CD14-positive monocyte (primary cell): ENCODE results near the gene SEC22A. TPM values are rescaled to one million over a fixed set of nuclear protein-coding genes. Genes with fewer than 3 reads are reported as not detected.

Experiments used
- DNase-seq, 3 donors: peaks; one replicate each; pipeline ENCODE4 v3.0.0-alpha.2; 2011 to 2022
- H2AFZ ChIP-seq: 2 replicates; pipeline ENCODE4 v1.6.0; 2012; ENCODE audit warnings: mild to moderate bottlenecking, low read depth, low read length, inconsistent platforms; ENCODE audit not compliant: insufficient read depth, poor library complexity, severe bottlenecking
- H3K27ac ChIP-seq, 2 donors: 1 replicate in 1 of 2; 2 replicates in 1 of 2; pipeline ENCODE4 v1.5.1; 2012 to 2013; ENCODE audit warnings: low read length in 2 of 2, control low read depth in 1 of 2, inconsistent platforms in 1 of 2, low read depth in 1 of 2, mild to moderate bottlenecking in 1 of 2
- H3K27me3 ChIP-seq, 2 donors: one replicate each; pipeline versions ENCODE4 v1.6.0 to v1.6.1; 2011 to 2013; ENCODE audit warnings: low read length in 2 of 2; ENCODE audit not compliant: control insufficient read depth in 2 of 2, insufficient read depth in 2 of 2
- H3K36me3 ChIP-seq, 2 donors: replicated peaks in 1 of 2; 1 replicate in 1 of 2; 2 replicates in 1 of 2; pipeline versions ENCODE4 v1.5.1 to v1.6.1; 2012 to 2013; ENCODE audit warnings: low read length in 2 of 2, control low read depth in 1 of 2, inconsistent platforms in 1 of 2, mild to moderate bottlenecking in 1 of 2; ENCODE audit not compliant: insufficient read depth in 2 of 2, control insufficient read depth in 1 of 2
- H3K4me1 ChIP-seq, 2 donors: 1 replicate in 1 of 2; 2 replicates in 1 of 2; pipeline versions ENCODE4 v1.5.1 to v1.6.1; 2012 to 2013; ENCODE audit warnings: low read length in 2 of 2, control low read depth in 1 of 2, inconsistent platforms in 1 of 2, mild to moderate bottlenecking in 1 of 2, moderate library complexity in 1 of 2; ENCODE audit not compliant: insufficient read depth in 2 of 2, control insufficient read depth in 1 of 2
- H3K4me2 ChIP-seq: replicated peaks from 2 replicates; pipeline ENCODE3; 2012; ENCODE audit warnings: low read length, moderate library complexity, mild to moderate bottlenecking; ENCODE audit not compliant: poor library complexity, severe bottlenecking; ENCODE audit errors: extremely low read depth
- H3K4me3 ChIP-seq, 3 experiments: fragments of 200-600 bp in 1 of 3; sonication (generic) in 1 of 3; replicated peaks in 1 of 3; 1 replicate in 2 of 3; 2 replicates in 1 of 3; pipeline ENCODE4 v1.5.1; 2011 to 2013; ENCODE audit warnings: low read length in 3 of 3, mild to moderate bottlenecking in 3 of 3, control low read depth in 2 of 3, low read depth in 2 of 3, inconsistent platforms in 1 of 3, moderate library complexity in 1 of 3
- H3K79me2 ChIP-seq: 2 replicates; pipeline ENCODE4 v1.6.0; 2012; ENCODE audit warnings: mild to moderate bottlenecking, control low read depth, inconsistent platforms, low read length, moderate library complexity; ENCODE audit not compliant: insufficient read depth
- H3K9ac ChIP-seq: 2 replicates; pipeline ENCODE4 v1.6.0; 2017; ENCODE audit warnings: low read length, mild to moderate bottlenecking; ENCODE audit not compliant: insufficient read depth, poor library complexity, severe bottlenecking
- H3K9me3 ChIP-seq, 2 donors: replicated peaks in 1 of 2; 1 replicate in 1 of 2; 2 replicates in 1 of 2; pipeline versions ENCODE4 v1.5.1 to v1.6.1; 2012 to 2013; ENCODE audit warnings: low read length in 2 of 2, control low read depth in 1 of 2; ENCODE audit not compliant: control insufficient read depth in 1 of 2, insufficient read depth in 1 of 2
- H4K20me1 ChIP-seq: 2 replicates; pipeline ENCODE4 v1.6.0; 2012; ENCODE audit warnings: mild to moderate bottlenecking, low read length, control low read depth, moderate library complexity; ENCODE audit not compliant: insufficient read depth
- H3K27ac Mint-ChIP-seq, 7 donors: one replicate each; pipeline ENCODE4 v1.8.0; 2020; ENCODE audit warnings: mild to moderate bottlenecking in 7 of 7, mixed read lengths in 7 of 7, moderate library complexity in 6 of 7, inconsistent platforms in 2 of 7
- H3K27me3 Mint-ChIP-seq, 3 donors: one replicate each; pipeline ENCODE4 v1.8.0; 2021 to 2022; ENCODE audit warnings: low read depth in 3 of 3, mild to moderate bottlenecking in 3 of 3, mixed read lengths in 3 of 3, moderate library complexity in 3 of 3, inconsistent platforms in 1 of 3
- H3K36me3 Mint-ChIP-seq, 2 donors: one replicate each; pipeline ENCODE4 v1.8.0; 2020; ENCODE audit warnings: mixed read lengths in 2 of 2, inconsistent platforms in 1 of 2, mild to moderate bottlenecking in 1 of 2
- H3K4me1 Mint-ChIP-seq: one replicate; pipeline ENCODE4 v1.8.0; 2020; ENCODE audit warnings: mild to moderate bottlenecking, mixed read lengths
- H3K4me3 Mint-ChIP-seq, 2 donors: one replicate each; pipeline ENCODE4 v1.8.0; 2020; ENCODE audit warnings: mild to moderate bottlenecking in 2 of 2, mixed read lengths in 2 of 2, moderate library complexity in 1 of 2
- H3K9me3 Mint-ChIP-seq, 7 donors: one replicate each; pipeline ENCODE4 v1.8.0; 2020 to 2022; ENCODE audit warnings: mixed read lengths in 7 of 7, mild to moderate bottlenecking in 6 of 7, moderate library complexity in 6 of 7, inconsistent platforms in 2 of 7
- WGBS: methylation state at CpG from one replicate; pipeline ENCODE4 v1.1.5; 2013; ENCODE audit warnings: missing lambda C conversion rate; ENCODE audit not compliant: insufficient coverage; 5-methylcytosine and 5-hydroxymethylcytosine counted together
- intact Hi-C, 2 donors: fragments of 100-400 bp; cut with micrococcal nuclease; formaldehyde crosslinking; loops; one replicate each; pipeline versions ENCODE4 v1.15.0 to v1.15.1; 2023
- polyA plus RNA-seq, 3 donors: library from polyadenylated mRNA; depleted of rRNA in 1 of 3; unstranded in 2 of 3; stranded (reverse) in 1 of 3; fragments of 300-500 nt in 2 of 3; fragments of >200 nt in 1 of 3; fragmentation: Illumina TruSeq in 2 of 3; gene quantifications; 1 replicate in 2 of 3; 2 replicates in 1 of 3; pipeline ENCODE4 v1.2.3, GENCODE V29; 2012 to 2021
- TF ChIP-seq, protein P1 (sequence below): fragments of 200-600 bp; IDR thresholded peaks from one replicate; pipeline ENCODE4 v1.8.0; 2022; ENCODE audit warnings: antibody characterized with exemption, mild to moderate bottlenecking

SEC22A gene
- polyA plus RNA-seq, 3 donors: 6.4 to 11.0 (median 8.8) TPM

- DNase-seq: no peak
- Mint-ChIP-seq H3K4me1 (no peaks in the 10 kb centered on the region), H3K27me3 (peaks cover 11 to 20% (median 18%) of the 10 kb centered on the region in 3 donors), H3K4me3 (no peak overlapping the region), H3K9me3 (no peaks in the 10 kb centered on the region), H3K36me3 (no peaks in the 10 kb centered on the region), H3K27ac (no peak overlapping the region)
- H3K4me2 ChIP-seq: no peak overlapping the region
- H3K4me3 ChIP-seq: no peak overlapping the region
- H3K4me1 ChIP-seq: no peaks in the 10 kb centered on the region
- no peaks in the 10 kb centered on the region for H4K20me1 ChIP-seq
- H3K9me3 ChIP-seq: no peaks in the 10 kb centered on the region
- no peak overlapping the region for H3K9ac ChIP-seq
- TF ChIP-seq, protein P1, sequence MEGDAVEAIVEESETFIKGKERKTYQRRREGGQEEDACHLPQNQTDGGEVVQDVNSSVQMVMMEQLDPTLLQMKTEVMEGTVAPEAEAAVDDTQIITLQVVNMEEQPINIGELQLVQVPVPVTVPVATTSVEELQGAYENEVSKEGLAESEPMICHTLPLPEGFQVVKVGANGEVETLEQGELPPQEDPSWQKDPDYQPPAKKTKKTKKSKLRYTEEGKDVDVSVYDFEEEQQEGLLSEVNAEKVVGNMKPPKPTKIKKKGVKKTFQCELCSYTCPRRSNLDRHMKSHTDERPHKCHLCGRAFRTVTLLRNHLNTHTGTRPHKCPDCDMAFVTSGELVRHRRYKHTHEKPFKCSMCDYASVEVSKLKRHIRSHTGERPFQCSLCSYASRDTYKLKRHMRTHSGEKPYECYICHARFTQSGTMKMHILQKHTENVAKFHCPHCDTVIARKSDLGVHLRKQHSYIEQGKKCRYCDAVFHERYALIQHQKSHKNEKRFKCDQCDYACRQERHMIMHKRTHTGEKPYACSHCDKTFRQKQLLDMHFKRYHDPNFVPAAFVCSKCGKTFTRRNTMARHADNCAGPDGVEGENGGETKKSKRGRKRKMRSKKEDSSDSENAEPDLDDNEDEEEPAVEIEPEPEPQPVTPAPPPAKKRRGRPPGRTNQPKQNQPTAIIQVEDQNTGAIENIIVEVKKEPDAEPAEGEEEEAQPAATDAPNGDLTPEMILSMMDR: no peak
- no peaks in the 10 kb centered on the region for H3K79me2 ChIP-seq
- H3K27me3 ChIP-seq: no peaks in the 10 kb centered on the region
- no peak overlapping the region for H3K27ac ChIP-seq
- WGBS: 95% methylated on average over 6 of the region's 14 CpGs
- intact Hi-C loops: no loop called here
- H3K36me3 ChIP-seq: no peaks in the 10 kb centered on the region
- no peak overlapping the region for H2AFZ ChIP-seq
These were observed 116.0 kb downstream of the SEC22A start for GRCh38 chr3:123317716-123318115.

GRCh38 chr3:123318374-123318773 lies 116.6 kb downstream of the SEC22A start:
- WGBS: 94% methylated on average over 3 of the region's 3 CpGs
- Mint-ChIP-seq H3K27ac (no peak overlapping the region), H3K4me1 (no peaks in the 10 kb centered on the region), H3K27me3 (peaks cover 9 to 21% (median 18%) of the 10 kb centered on the region in 3 donors), H3K4me3 (no peak overlapping the region), H3K9me3 (no peaks in the 10 kb centered on the region), H3K36me3 (no peaks in the 10 kb centered on the region)
- no peaks in the 10 kb centered on the region for H3K27me3 ChIP-seq
- H4K20me1 ChIP-seq: no peaks in the 10 kb centered on the region
- no peak overlapping the region for H3K4me2 ChIP-seq
- no peak overlapping the region for H3K4me3 ChIP-seq
- no peaks in the 10 kb centered on the region for H3K9me3 ChIP-seq
- no peaks in the 10 kb centered on the region for H3K36me3 ChIP-seq
- DNase-seq: no peak
- H3K79me2 ChIP-seq: no peaks in the 10 kb centered on the region
- no peak overlapping the region for H3K27ac ChIP-seq
- no peak overlapping the region for H3K9ac ChIP-seq
- H3K4me1 ChIP-seq: no peaks in the 10 kb centered on the region
- intact Hi-C loops: no loop called here
- H2AFZ ChIP-seq: no peak overlapping the region
- TF ChIP-seq, protein P1: no peak
